ENCODE measurements around the gene ADGRG6.

Gene ADGRG6

GRCh38 chr6:142462260-142462659, 160.5 kb downstream of the ADGRG6 start:
- Histone ChIP-seq H3K4me1 (ENCODE audit: control insufficient read depth in 5 of 5, insufficient read depth in 5 of 5, low read length in 5 of 5) (no peaks in the 10 kb centered on the region), H3K27me3 (ENCODE audit: control insufficient read depth in 5 of 5, insufficient read depth in 4 of 5, low read length in 5 of 5) (peaks cover 0 to 3% (median 0%) of the 10 kb centered on the region in 5 donors), H3K9me3 (ENCODE audit: control insufficient read depth in 5 of 5, low read length in 5 of 5) (peaks cover 0 to 3% (median 0%) of the 10 kb centered on the region in 5 donors), H3K36me3 (ENCODE audit: control insufficient read depth in 5 of 5, insufficient read depth in 5 of 5, low read length in 5 of 5) (no peaks in the 10 kb centered on the region), H3K27ac (ENCODE audit: low read depth, low read length) (no peak overlapping the region), H3K9ac (ENCODE audit: low read length in 5 of 5) (no peak overlapping the region), H3K4me3 (ENCODE audit: low read depth in 1 of 5, low read length in 5 of 5) (no peak overlapping the region)

DNA sequence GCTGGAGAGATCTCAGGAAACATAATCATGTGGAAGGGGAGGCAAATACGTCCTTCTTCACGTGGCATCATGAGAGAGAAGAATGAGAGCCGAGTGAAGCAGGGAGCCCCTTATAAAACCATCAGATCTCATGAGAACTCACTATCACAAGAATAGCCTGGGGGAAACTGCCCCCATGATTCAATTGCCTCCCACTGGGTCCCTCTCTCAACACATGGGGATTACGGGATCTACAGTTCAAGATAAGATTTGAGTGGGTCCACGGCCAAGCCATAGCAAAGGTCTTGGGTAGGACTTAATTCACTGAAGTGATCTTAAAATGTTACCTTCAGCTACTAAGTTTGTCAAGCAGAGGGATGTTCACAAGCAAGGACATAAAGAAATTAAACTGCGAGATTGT, 162.2 kb downstream of the ADGRG6 start:
- no peak overlapping the region for H3K9ac ChIP-seq (ENCODE audit: low read length in 5 of 5)
- H3K9me3 ChIP-seq (ENCODE audit: control insufficient read depth in 5 of 5, low read length in 5 of 5): peaks cover 0 to 7% (median 3%) of the 10 kb centered on the region in 5 donors
- H3K27me3 ChIP-seq (ENCODE audit: control insufficient read depth in 5 of 5, insufficient read depth in 4 of 5, low read length in 5 of 5): peaks cover 0 to 3% (median 0%) of the 10 kb centered on the region in 5 donors
- H3K4me3 ChIP-seq (ENCODE audit: low read depth in 1 of 5, low read length in 5 of 5): no peak overlapping the region
- H3K36me3 ChIP-seq (ENCODE audit: control insufficient read depth in 5 of 5, insufficient read depth in 5 of 5, low read length in 5 of 5): no peaks in the 10 kb centered on the region
- H3K27ac ChIP-seq (ENCODE audit: low read depth, low read length): no peak overlapping the region
- no peaks in the 10 kb centered on the region for H3K4me1 ChIP-seq (ENCODE audit: control insufficient read depth in 5 of 5, insufficient read depth in 5 of 5, low read length in 5 of 5)

GRCh38 chr6:142469220-142469619, 167.4 kb downstream of the ADGRG6 start:
- Histone ChIP-seq H3K36me3 (ENCODE audit: control insufficient read depth in 5 of 5, insufficient read depth in 5 of 5, low read length in 5 of 5) (no peaks in the 10 kb centered on the region), H3K4me3 (ENCODE audit: low read depth in 1 of 5, low read length in 5 of 5) (no peak overlapping the region), H3K4me1 (ENCODE audit: control insufficient read depth in 5 of 5, insufficient read depth in 5 of 5, low read length in 5 of 5) (no peaks in the 10 kb centered on the region), H3K9ac (ENCODE audit: low read length in 5 of 5) (no peak overlapping the region), H3K9me3 (ENCODE audit: control insufficient read depth in 5 of 5, low read length in 5 of 5) (peaks cover 0 to 9% (median 0%) of the 10 kb centered on the region in 5 donors), H3K27ac (ENCODE audit: low read depth, low read length) (no peak overlapping the region), H3K27me3 (ENCODE audit: control insufficient read depth in 5 of 5, insufficient read depth in 4 of 5, low read length in 5 of 5) (no peaks in the 10 kb centered on the region)

DNA sequence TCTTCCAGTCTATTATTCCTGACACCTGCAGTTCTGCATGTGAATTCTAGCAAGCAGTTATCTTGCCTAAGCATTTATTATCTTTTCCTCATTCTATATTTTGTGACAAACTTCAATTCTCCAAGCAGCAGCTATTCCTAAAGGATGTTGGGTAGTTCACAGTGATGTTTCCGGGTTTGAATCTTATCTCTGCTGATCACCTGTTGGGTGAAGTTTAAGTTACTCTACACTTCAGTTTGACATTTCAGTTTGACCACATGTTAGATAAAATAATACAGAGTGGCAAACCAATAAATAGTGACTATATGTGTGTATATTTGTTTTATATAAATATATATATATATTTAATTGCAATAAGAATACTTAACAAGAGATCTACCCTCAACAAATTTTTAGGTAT, 168.6 kb downstream of the ADGRG6 start:
- Histone ChIP-seq H3K9ac (ENCODE audit: low read length in 5 of 5) (no peak overlapping the region), H3K27me3 (ENCODE audit: control insufficient read depth in 5 of 5, insufficient read depth in 4 of 5, low read length in 5 of 5) (no peaks in the 10 kb centered on the region), H3K4me3 (ENCODE audit: low read depth in 1 of 5, low read length in 5 of 5) (no peak overlapping the region), H3K27ac (ENCODE audit: low read depth, low read length) (no peak overlapping the region), H3K36me3 (ENCODE audit: control insufficient read depth in 5 of 5, insufficient read depth in 5 of 5, low read length in 5 of 5) (no peaks in the 10 kb centered on the region), H3K9me3 (ENCODE audit: control insufficient read depth in 5 of 5, low read length in 5 of 5) (peaks cover 0 to 9% (median 0%) of the 10 kb centered on the region in 5 donors), H3K4me1 (ENCODE audit: control insufficient read depth in 5 of 5, insufficient read depth in 5 of 5, low read length in 5 of 5) (no peaks in the 10 kb centered on the region)

DNA sequence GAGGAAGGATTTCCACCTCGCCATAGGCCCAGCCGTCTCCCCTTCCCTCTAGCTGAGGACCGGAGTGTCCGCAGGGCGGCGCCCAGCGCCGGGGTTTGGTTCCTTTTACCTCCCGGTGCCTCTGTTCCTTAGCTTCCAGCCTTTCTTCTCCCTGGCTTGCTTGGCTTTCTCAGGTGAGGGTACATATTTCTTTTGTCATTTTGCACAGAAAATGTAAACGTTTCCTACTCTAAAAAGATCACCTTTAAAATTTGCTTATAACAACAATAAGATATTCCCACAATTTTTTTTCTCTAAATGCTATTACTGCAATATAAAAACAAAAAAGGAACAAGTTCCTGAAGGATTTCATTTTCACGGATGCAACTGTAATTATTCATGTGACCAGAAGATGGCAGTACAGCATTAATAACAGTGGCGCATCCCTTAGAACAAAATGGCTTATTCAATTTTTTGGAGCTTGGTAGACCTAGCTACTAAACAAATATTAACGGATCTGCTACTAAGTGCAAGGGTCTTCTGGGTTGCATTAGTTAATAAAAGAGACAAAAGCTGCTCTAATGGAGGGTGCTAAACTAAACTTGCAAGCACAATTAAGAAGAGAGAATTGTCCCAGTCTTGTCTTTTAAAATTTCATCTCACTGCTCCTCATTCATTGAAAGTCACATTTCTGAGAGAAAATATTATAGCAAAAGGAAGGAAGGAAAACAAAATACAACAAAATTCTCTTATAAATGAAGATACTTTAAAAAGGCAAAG, 172.9 kb downstream of the ADGRG6 start:
- H3K27ac ChIP-seq (ENCODE audit: low read depth, low read length): no peak overlapping the region
- H3K9me3 ChIP-seq (ENCODE audit: control insufficient read depth in 5 of 5, low read length in 5 of 5): no peaks in the 10 kb centered on the region
- H3K27me3 ChIP-seq (ENCODE audit: control insufficient read depth in 5 of 5, insufficient read depth in 4 of 5, low read length in 5 of 5): no peaks in the 10 kb centered on the region
- H3K36me3 ChIP-seq (ENCODE audit: control insufficient read depth in 5 of 5, insufficient read depth in 5 of 5, low read length in 5 of 5): no peaks in the 10 kb centered on the region
- H3K4me1 ChIP-seq (ENCODE audit: control insufficient read depth in 5 of 5, insufficient read depth in 5 of 5, low read length in 5 of 5): no peaks in the 10 kb centered on the region
- H3K9ac ChIP-seq (ENCODE audit: low read length in 5 of 5): no peak overlapping the region
- no peak overlapping the region for H3K4me3 ChIP-seq (ENCODE audit: low read depth in 1 of 5, low read length in 5 of 5)

GRCh38 chr6:142476452-142476851, 174.6 kb downstream of the ADGRG6 start:
- H3K4me1 ChIP-seq (ENCODE audit: control insufficient read depth in 5 of 5, insufficient read depth in 5 of 5, low read length in 5 of 5): no peaks in the 10 kb centered on the region
- H3K27me3 ChIP-seq (ENCODE audit: control insufficient read depth in 5 of 5, insufficient read depth in 4 of 5, low read length in 5 of 5): no peaks in the 10 kb centered on the region
- H3K9me3 ChIP-seq (ENCODE audit: control insufficient read depth in 5 of 5, low read length in 5 of 5): no peaks in the 10 kb centered on the region
- no peak overlapping the region for H3K4me3 ChIP-seq (ENCODE audit: low read depth in 1 of 5, low read length in 5 of 5)
- no peak overlapping the region for H3K27ac ChIP-seq (ENCODE audit: low read depth, low read length)
- H3K9ac ChIP-seq (ENCODE audit: low read length in 5 of 5): no peak overlapping the region
- no peaks in the 10 kb centered on the region for H3K36me3 ChIP-seq (ENCODE audit: control insufficient read depth in 5 of 5, insufficient read depth in 5 of 5, low read length in 5 of 5)

- H3K4me3 ChIP-seq (ENCODE audit: low read depth in 1 of 5, low read length in 5 of 5): no peak overlapping the region
- no peaks in the 10 kb centered on the region for H3K4me1 ChIP-seq (ENCODE audit: control insufficient read depth in 5 of 5, insufficient read depth in 5 of 5, low read length in 5 of 5)
- no peak overlapping the region for H3K27ac ChIP-seq (ENCODE audit: low read depth, low read length)
- H3K36me3 ChIP-seq (ENCODE audit: control insufficient read depth in 5 of 5, insufficient read depth in 5 of 5, low read length in 5 of 5): no peaks in the 10 kb centered on the region
- H3K9ac ChIP-seq (ENCODE audit: low read length in 5 of 5): no peak overlapping the region
- H3K27me3 ChIP-seq (ENCODE audit: control insufficient read depth in 5 of 5, insufficient read depth in 4 of 5, low read length in 5 of 5): no peaks in the 10 kb centered on the region
- H3K9me3 ChIP-seq (ENCODE audit: control insufficient read depth in 5 of 5, low read length in 5 of 5): no peaks in the 10 kb centered on the region
Measured at GRCh38 chr6:142478117-142478516, 176.3 kb downstream of the ADGRG6 start.

DNA sequence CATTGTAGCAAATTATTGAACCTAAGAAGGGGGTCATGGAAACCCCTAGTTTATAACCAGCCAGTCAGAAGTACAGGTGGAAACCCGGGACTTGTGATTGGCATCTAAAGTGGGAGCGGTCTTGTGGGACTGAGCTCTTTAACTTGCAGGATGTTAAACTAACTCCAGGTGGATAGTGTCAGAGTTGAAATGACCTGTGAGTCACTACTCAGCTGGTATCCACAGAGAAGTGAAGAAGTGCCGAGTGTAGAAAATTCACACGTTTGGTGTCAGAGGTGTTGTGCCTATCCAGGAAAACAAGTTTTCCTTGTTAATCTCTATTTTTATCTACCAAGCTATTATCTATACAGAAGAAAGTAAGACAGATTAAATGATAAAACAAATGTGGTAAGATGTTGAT, 179.7 kb downstream of the ADGRG6 start:
- H3K27me3 ChIP-seq (ENCODE audit: control insufficient read depth in 5 of 5, insufficient read depth in 4 of 5, low read length in 5 of 5): no peaks in the 10 kb centered on the region
- no peak overlapping the region for H3K9ac ChIP-seq (ENCODE audit: low read length in 5 of 5)
- H3K27ac ChIP-seq (ENCODE audit: low read depth, low read length): no peak overlapping the region
- peaks cover 0 to 3% (median 0%) of the 10 kb centered on the region in 5 donors for H3K9me3 ChIP-seq (ENCODE audit: control insufficient read depth in 5 of 5, low read length in 5 of 5)
- H3K4me1 ChIP-seq (ENCODE audit: control insufficient read depth in 5 of 5, insufficient read depth in 5 of 5, low read length in 5 of 5): no peaks in the 10 kb centered on the region
- H3K36me3 ChIP-seq (ENCODE audit: control insufficient read depth in 5 of 5, insufficient read depth in 5 of 5, low read length in 5 of 5): no peaks in the 10 kb centered on the region
- no peak overlapping the region for H3K4me3 ChIP-seq (ENCODE audit: low read depth in 1 of 5, low read length in 5 of 5)

DNA sequence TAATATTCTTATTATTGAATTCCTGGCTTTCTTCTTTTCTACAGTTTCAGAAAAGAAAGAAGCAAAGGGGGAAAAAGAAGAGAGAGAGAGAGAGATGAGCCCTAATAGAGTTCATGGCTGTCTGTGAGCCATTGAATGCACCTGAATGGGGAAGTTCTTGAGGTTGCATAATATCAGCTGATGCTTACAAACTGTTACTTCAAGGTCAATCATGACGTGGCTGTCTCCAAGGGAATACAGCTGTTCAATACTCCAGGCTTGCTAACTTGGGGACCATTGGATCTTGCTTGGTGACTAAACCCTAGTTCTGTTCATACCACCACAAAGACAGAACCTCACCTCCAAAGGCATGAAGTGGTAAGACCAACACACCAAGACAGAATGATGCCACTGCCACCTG, 180.4 kb downstream of the ADGRG6 start:
- Histone ChIP-seq H3K36me3 (ENCODE audit: control insufficient read depth in 5 of 5, insufficient read depth in 5 of 5, low read length in 5 of 5) (no peaks in the 10 kb centered on the region), H3K9me3 (ENCODE audit: control insufficient read depth in 5 of 5, low read length in 5 of 5) (peaks cover 0 to 3% (median 0%) of the 10 kb centered on the region in 5 donors), H3K27me3 (ENCODE audit: control insufficient read depth in 5 of 5, insufficient read depth in 4 of 5, low read length in 5 of 5) (no peaks in the 10 kb centered on the region), H3K27ac (ENCODE audit: low read depth, low read length) (no peak overlapping the region), H3K4me3 (ENCODE audit: low read depth in 1 of 5, low read length in 5 of 5) (no peak overlapping the region), H3K9ac (ENCODE audit: low read length in 5 of 5) (no peak overlapping the region), H3K4me1 (ENCODE audit: control insufficient read depth in 5 of 5, insufficient read depth in 5 of 5, low read length in 5 of 5) (no peaks in the 10 kb centered on the region)

GRCh38 chr6:142482974-142483373, 181.2 kb downstream of the ADGRG6 start:
- Histone ChIP-seq H3K4me1 (ENCODE audit: control insufficient read depth in 5 of 5, insufficient read depth in 5 of 5, low read length in 5 of 5) (no peaks in the 10 kb centered on the region), H3K9ac (ENCODE audit: low read length in 5 of 5) (no peak overlapping the region), H3K27me3 (ENCODE audit: control insufficient read depth in 5 of 5, insufficient read depth in 4 of 5, low read length in 5 of 5) (no peaks in the 10 kb centered on the region), H3K9me3 (ENCODE audit: control insufficient read depth in 5 of 5, low read length in 5 of 5) (peaks cover 0 to 3% (median 0%) of the 10 kb centered on the region in 5 donors), H3K27ac (ENCODE audit: low read depth, low read length) (no peak overlapping the region), H3K36me3 (ENCODE audit: control insufficient read depth in 5 of 5, insufficient read depth in 5 of 5, low read length in 5 of 5) (no peaks in the 10 kb centered on the region), H3K4me3 (ENCODE audit: low read depth in 1 of 5, low read length in 5 of 5) (no peak overlapping the region)
